UCSD-AML1 (cell line): ENCODE data around the gene EML4.
"Not testable (repeated sequence)": the region's sequence is repeated elsewhere in the genome, so short reads cannot be mapped to it uniquely, and the experiment has no call there.

Source experiments
- DNase-seq: peaks from one replicate; lab custom pipeline; 2025; ENCODE audit not compliant: unreplicated experiment; lab: John Stamatoyannopoulos, UW

Gene EML4

GRCh38 chr2:42169100-42169873 lies at the start of gene EML4:
EML4 (plus strand) TSS chr2:42169353; CDS start chr2:42169612, 259 bp downstream.
- peak; percentile 87 for DNase-seq

- DNase-seq, result no peak
Observed at GRCh38 chr2:42123426-42123825, 45.7 kb upstream of the EML4 start.

- DNase-seq, result no peak
Observed at GRCh38 chr2:42124011-42124785, 45.0 kb upstream of the EML4 start.

DNA sequence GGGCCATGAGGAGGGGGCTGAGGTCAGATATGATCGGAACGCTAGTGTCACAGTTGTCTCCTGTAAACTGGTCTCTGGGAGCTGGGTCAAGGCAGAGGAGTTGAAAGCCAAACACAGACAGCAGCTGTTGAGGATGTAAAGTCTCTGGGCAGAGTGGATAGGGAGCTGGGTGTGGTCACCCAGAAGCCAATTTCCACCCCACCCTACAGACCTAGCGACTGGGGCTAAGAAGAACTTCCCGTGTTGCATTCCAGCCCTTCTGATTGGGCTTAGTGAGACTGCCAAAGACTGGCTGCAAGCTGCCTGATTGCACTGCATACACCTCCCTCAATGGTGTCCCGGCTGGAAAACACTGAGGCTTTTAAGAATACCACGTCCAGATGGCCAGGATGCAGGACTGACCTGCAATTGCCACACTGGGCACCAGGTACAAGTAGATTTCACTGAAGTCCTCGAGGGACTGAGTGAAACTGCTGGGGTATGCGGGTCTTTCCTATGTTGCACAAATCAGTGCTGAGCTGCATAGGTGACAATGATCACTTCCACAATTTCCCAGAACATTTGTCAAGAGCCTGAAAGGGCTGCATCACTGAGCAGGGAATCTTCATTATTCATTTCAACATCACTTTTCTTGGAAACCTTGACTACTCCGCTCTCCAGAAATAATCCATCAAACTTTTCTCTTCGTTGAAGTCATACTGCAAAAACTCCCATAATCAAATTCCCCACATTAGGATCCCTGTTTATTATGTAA lies 43.1 kb upstream of the EML4 start:
- DNase-seq, result no peak

DNA sequence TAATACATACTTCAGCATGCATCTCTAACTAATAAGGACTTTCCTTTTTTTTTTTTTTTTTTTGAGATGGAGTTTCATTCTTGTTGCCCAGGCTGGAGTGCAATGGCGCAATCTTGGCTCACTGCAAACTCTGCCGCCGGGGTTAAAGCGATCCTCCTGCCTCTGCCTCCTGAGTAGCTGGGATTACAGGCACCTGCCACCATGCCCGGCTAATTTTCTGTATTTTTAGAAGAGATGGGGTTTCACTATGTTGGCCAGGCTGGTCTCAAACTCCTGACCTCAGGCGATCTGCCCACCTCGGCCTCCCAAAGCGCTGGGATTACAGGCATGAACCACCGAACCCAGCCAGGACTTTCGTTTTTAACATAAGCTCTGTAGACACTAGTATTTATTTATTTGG lies 42.3 kb upstream of the EML4 start:
- DNase-seq, result not testable (repeated sequence)

DNA sequence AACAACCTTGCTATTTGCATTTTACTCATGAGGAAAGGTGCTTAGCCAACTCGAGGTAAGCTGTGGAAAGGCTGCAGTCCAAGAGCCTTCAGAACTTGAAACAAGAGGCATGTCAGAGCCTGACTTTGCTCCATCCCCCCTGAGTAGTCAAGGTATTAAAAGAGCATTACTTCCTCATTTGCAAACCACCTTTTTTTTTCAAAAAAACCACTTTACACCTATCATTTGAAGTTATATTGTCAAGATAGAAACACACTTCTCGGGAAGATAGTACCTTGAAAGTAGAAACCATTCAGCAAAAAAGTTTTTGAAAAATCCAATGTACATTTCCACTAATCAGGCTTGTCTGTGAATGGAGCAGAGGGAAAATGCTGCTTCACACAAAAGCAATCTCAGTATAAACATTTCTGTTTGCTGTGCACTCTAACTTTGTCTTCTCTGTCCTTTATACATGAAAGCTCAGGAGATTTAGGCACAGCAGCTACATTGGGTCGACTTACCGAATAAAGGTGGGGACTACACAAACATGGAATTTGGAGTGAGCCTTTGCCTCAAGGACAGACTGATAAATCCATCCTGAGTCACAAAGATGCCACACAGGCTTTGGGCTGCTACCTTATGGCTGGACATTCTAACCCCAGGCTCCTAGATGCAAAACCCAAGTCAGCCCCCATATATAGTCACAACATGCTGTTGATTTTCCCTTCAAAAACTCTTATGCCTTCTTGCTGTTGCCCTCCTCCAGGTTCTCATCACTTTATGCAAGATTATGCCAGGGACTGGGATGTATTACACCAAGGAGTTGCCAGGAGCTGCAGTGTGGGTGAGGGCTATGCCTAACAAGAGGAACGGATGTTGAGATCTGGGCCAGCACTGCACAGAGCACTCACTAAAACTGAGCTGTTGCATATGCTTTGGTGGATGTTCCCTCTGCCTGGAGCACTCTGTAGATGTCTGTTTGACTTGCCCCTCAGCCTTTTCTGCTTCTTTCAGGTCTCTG lies 41.4 kb upstream of the EML4 start:
- no peak for DNase-seq

DNA sequence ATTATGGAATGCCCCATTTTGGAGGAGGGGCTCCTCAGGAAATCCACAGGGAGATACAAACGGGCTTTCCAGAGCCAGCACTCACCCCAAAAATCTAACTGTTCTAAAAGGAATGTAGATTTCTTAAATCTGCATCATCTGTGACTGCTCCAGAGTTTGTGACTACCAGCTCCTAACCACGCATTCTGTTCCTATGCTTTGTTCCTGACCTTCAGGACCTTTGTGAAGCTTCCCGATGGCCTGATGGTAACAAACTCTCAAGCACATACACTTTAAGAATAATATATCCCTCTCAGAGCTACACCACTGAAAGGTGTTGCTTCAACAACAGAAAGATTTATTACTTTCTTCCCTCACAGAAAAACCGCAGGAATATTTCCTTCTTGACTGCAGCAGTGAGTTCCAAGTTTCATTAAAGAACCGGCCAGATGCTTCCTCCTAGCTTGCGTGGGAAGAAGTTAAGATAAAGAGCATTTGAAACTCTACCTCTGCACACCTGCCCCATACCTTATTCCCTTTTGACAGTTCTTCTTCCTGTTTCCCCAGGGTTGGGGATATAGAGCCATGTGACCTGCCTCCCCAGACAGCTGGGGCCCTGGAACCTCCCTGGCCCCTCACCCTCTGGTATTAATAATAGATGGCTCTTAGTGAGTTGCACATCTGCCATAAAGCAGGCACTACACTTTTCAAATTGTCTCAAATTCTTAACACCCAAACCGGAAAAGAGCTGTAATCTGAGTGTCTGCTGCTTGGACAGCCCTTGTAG lies 40.2 kb upstream of the EML4 start:
- DNase-seq, result peak; percentile 51

- DNase-seq, result no peak
Observed at GRCh38 chr2:42129487-42129852, 39.7 kb upstream of the EML4 start.

DNA sequence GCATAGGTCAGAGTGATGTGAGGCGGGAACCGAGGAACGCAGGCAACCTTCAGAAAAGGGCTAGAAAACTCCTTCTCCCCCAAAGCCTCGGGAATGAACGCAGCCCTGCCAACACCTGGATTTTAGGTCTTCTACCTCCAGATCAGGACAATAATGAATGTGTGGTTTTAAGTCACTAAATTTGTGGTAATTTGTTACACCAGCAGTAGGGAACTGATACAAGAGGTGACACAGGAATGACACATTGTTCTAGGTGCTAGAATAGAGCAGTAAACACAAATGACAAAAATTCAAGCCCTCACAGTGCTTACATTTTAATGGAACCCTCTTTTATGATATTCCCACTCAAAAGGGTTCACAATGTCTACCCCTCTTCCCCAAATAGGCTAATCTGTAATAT lies 39.2 kb upstream of the EML4 start:
- DNase-seq, result no peak

GRCh38 chr2:42130858-42131257 lies 38.3 kb upstream of the EML4 start:
- DNase-seq, result not testable (repeated sequence)

DNA sequence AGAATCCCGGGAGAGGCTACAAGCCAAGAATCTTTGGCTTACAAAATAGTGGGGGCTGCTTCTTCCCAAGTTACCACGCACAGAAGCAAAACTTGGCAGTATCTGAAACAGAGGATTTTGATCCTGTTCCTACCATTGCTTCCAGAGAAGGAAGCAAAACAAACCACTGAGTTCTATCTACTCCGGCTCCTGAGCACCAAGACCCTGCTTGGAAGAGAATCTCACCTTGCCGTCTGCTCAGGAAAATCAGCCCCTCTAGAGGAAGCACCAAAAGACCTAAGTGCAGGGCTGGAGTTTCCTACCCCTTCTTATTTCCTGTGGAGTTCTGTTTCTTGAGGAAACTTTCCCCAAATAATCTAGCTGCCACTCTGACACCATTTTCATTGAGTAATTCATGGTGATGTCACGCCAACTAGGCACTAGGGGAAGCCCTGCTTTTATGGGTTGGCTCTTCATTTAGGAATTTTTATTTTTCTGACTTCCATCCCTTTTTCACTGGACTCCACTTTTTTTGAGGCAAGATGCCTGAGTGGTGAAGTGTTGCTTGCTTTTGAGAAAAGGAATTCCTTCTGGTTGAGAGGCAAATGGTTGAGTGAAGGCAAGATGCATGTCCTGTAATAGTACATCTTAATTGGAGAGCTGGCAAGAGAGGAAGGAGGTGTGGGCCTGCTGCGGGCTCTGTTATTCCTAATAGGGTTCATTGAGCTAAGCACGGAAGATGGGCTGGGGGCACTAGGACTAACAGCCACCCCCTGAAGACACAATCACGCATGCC lies 36.8 kb upstream of the EML4 start:
- no peak for DNase-seq

DNA sequence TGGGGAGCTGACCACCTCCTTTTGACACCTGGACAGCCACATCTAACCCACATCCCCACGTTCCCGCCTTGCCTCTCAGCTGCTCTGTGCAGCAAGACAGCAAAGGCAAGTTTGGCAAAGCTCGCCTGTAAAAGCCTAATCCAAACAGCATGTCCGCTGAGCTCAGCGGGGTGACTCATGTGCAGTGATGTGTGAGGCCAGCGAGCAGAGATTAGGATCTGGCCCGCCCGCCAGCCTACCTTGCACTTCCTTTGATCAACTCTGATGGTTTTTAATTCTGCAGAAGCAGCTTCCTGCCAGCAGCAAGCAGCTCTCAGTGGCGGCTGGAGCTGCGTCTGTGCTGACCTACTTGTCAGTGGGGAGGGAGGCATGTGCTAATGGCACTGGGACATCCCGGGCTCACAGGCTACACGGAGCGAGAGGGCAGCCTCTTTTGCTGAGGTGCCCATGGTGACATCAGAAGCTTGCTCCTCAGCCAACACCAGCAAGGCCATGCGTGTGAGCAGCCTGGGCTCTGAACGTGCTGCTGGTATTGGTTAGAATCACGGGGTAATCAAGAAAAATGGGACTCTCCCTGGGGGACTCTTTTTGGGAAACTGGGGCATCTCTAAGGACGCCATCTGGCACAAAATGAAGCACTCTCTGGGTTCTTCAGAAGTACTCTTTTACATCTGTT lies 36.0 kb upstream of the EML4 start:
- DNase-seq, result peak; percentile 70

- no peak for DNase-seq
Observed at GRCh38 chr2:42133771-42134195, 35.4 kb upstream of the EML4 start.

- DNase-seq, result not testable (repeated sequence)
Observed at GRCh38 chr2:42134401-42134932, 34.7 kb upstream of the EML4 start.

- DNase-seq, result no peak
Observed at GRCh38 chr2:42135381-42136312, 33.5 kb upstream of the EML4 start.

DNA sequence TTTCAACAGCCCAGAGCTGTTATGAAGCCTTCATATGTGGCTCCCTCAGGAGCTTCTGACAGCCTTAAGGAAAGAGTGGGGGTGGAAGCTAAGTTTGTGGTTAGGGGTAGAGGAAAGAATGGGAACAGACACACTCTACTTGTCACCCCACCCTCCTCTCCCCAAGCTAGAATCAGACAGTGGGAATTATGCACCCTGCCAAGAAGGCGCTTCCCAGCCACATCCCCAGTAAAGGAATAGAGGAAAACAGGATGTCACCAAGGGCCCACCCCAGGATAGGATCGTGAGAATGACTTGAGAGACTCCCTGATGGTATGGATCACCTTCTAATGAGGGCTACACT lies 32.4 kb upstream of the EML4 start:
- no peak for DNase-seq
